B cell (primary cell): ENCODE data around the gene COG8.

Source experiments
- CTCF ChIP-seq: fragments of 200-600 bp; IDR thresholded peaks from one replicate; pipeline ENCODE4 v1.8.0; 2022; ENCODE audit warnings: antibody characterized with exemption, mild to moderate bottlenecking
- EZH2 ChIP-seq: IDR thresholded peaks from 2 replicates; pipeline ENCODE4 v1.6.1; 2012; ENCODE audit warnings: borderline replicate concordance, low read depth, mild to moderate bottlenecking, moderate library complexity, low read length; ENCODE audit not compliant: insufficient read depth, poor library complexity, severe bottlenecking

- no peak for TF ChIP-seq EZH2
- TF ChIP-seq CTCF: no peak
These were observed 45.6 kb upstream of the COG8 start for GRCh38 chr16:69384974-69385373.
